Ovary (tissue), 3 donors: Measurements from ENCODE around the gene HHAT.

Experiments used
- EP300 ChIP-seq: sonication (generic); formaldehyde crosslinking; IDR thresholded peaks from one replicate; pipeline ENCODE4 v1.6.1; 2017; ENCODE audit warnings: antibody characterized with exemption
- TF ChIP-seq, protein P1 (sequence below), 3 donors: fragments of 450-650 bp in 2 of 3; fragments of 200-600 bp in 1 of 3; IDR thresholded peaks; one replicate each; pipeline versions ENCODE4 v1.5.1 to v1.8.0; 2016 to 2022; ENCODE audit warnings: antibody characterized with exemption in 3 of 3, mild to moderate bottlenecking in 1 of 3
- donor health status: DM: no; HTN: no; CAD: no.

DNA sequence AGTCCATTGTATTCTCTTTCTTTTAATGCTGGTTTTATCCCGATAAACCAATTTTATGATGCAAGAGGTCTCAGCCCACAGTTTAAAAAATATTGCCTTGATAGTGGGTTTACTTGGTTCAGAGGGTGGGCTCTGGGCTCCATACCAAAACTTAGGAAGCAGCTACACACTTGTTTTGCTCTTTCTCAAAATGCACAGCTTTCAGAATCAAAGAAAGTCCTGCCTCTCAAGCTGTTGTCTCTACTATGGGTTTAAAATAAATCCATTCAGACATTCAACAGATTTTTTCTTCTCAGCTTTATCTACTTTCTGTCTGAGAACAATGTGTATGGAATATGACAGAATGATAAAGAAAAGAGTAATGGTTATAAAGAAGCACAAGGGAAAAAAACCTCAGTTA lies 14.8 kb upstream of the HHAT start:
- TF ChIP-seq, protein P1, sequence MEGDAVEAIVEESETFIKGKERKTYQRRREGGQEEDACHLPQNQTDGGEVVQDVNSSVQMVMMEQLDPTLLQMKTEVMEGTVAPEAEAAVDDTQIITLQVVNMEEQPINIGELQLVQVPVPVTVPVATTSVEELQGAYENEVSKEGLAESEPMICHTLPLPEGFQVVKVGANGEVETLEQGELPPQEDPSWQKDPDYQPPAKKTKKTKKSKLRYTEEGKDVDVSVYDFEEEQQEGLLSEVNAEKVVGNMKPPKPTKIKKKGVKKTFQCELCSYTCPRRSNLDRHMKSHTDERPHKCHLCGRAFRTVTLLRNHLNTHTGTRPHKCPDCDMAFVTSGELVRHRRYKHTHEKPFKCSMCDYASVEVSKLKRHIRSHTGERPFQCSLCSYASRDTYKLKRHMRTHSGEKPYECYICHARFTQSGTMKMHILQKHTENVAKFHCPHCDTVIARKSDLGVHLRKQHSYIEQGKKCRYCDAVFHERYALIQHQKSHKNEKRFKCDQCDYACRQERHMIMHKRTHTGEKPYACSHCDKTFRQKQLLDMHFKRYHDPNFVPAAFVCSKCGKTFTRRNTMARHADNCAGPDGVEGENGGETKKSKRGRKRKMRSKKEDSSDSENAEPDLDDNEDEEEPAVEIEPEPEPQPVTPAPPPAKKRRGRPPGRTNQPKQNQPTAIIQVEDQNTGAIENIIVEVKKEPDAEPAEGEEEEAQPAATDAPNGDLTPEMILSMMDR (IDR thresholded peaks at IDR 0.05): no peak
- no peak for TF ChIP-seq EP300
